Hematopoietic multipotent progenitor cell (in vitro differentiated cells): ENCODE measurements around the gene RBBP8. TPM values are rescaled to one million over a fixed set of nuclear protein-coding genes. Genes with fewer than 3 reads are reported as not detected.

ENCODE experiments used
- DNase-seq, 3 donors: peaks; one replicate each; pipeline ENCODE4 v3.0.0-alpha.2; 2011 to 2015; ENCODE audit warnings: low read depth in 2 of 3, low spot score in 2 of 3
- total RNA-seq: library from RNA; depleted of rRNA; stranded (reverse); fragments of >200 nt; gene quantifications from one replicate; pipeline ENCODE4 v1.2.3, GENCODE V29; 2012

RBBP8 gene
- total RNA-seq, 1 donor = 7.5 TPM

- no peak for DNase-seq
These were observed 54.5 kb downstream of the RBBP8 start for GRCh38 chr18:22987547-22988189.

- no peak for DNase-seq
These were observed 55.1 kb downstream of the RBBP8 start for GRCh38 chr18:22988208-22988607.

- no peak for DNase-seq
These were observed 65.2 kb downstream of the RBBP8 start for GRCh38 chr18:22998344-22998743.

GRCh38 chr18:22999212-22999611, 66.1 kb downstream of the RBBP8 start:
- no peak for DNase-seq

GRCh38 chr18:22999647-23000046, 66.5 kb downstream of the RBBP8 start:
- no peak for DNase-seq

- no peak for DNase-seq
These were observed 70.2 kb downstream of the RBBP8 start for GRCh38 chr18:23003289-23003688.

GRCh38 chr18:23012249-23012648, 79.1 kb downstream of the RBBP8 start:
- DNase-seq = no peak

- peak in 1 of 3 donors; percentile 9 for DNase-seq
These were observed 87.6 kb downstream of the RBBP8 start for GRCh38 chr18:23020555-23021294.

DNA sequence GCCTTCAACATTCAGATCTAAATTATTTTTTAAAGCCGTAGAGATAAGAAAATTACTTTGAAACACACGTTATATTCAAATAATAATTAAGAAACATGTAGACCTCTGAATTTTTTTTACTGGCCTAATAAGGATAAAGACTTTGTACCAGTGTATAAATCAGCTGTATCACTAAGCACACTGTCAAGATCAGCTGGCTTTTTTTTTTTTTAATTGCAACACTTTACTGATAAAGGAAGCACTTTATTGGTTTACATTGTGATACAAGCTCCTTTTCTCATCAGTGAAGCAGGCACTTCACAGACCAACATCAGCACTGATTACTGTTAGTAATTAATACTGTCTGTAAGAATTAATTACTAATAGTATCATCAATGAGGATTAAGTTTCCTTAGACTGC, 88.5 kb downstream of the RBBP8 start:
- DNase-seq = no peak

GRCh38 chr18:23032030-23032582, 99.0 kb downstream of the RBBP8 start:
- DNase-seq = no peak

DNA sequence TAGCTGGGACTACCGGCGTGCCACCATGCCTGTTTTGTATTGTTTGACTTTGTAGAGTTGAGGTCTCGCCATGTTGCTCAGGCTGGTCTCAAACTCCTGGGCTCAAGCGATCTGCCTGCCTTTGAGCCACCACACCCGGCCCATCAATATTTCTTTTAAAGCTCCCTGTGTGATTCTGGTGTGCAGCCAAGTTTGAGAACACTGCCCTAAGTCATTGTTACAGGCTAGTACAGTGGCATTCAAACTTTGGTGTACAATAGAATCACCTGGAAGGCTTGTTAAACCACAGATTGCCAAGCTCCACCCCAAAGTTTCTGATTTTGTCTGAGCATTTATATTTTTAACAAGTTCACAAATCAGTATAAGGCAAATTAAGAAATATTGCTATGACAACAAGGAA, 99.9 kb downstream of the RBBP8 start:
- no peak for DNase-seq

DNA sequence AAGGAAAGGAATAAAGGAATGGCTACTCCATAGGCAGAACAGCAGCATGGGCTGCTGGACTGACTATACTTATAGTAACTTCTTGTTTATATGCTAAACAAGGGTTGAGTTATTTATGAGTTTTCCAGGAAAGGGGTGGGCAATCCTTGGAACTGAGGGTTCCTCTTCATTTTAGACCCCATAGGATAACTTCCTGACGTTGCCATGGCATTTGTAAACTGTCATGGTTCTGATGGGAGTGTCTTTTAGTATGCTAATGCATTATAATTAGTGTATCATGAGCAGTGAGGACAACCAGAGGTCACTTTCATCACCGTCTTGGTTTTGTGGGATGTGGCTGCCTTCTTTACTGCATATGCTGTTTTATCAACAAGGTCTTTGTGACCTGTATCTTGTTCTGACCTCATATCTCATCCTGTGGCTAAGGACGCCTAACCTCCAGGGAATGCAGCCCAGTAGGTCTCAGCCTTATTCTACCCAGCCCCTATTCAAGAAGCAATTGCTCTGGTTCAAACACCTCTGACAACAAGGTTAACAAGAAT, 103.6 kb downstream of the RBBP8 start:
- no peak for DNase-seq

DNA sequence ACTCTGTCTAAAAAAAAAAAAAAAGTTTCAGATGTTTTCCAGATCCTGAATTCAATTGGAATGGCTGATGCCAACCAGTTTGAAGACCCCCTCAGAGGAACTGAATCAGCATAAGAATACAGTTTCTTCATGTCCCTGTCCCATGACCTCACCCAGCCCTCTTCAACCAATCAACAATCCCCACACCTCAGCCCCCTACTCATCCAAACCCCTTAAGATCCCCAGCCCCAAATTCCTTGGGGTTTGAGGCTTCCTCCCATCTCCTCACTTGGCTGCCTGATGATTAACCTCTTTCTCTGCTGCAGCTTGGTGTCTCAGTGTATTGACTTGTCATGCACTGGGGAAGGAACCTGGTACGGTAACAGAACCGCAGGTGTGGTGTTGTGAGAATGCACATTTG, 104.5 kb downstream of the RBBP8 start:
- no peak for DNase-seq

DNA sequence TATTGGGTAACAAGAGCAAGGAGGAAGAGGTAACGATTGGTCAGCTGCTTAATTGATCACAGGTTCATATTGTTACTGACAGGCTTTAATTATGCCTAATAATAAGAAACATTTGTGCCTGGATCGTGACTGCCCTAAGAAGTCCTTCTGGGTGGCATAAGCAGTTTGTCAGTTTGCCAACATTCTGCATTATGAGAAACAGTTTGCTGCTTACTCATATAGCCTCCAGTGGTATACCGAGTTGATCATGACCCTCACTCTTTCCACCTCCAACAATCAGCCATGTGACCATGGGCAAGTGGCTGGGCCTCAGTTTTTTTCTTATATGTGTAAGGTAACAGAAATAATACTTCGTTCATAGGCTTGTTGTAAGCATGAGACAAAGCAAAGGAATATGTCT, 105.6 kb downstream of the RBBP8 start:
- no peak for DNase-seq

GRCh38 chr18:23042133-23042532, 109.0 kb downstream of the RBBP8 start:
- DNase-seq = no peak

GRCh38 chr18:23043803-23044376, 110.8 kb downstream of the RBBP8 start:
- no peak for DNase-seq

- peak in 2 of 3 donors; percentile 15 to 35 for DNase-seq
These were observed 116.7 kb downstream of the RBBP8 start for GRCh38 chr18:23049698-23050373.

DNA sequence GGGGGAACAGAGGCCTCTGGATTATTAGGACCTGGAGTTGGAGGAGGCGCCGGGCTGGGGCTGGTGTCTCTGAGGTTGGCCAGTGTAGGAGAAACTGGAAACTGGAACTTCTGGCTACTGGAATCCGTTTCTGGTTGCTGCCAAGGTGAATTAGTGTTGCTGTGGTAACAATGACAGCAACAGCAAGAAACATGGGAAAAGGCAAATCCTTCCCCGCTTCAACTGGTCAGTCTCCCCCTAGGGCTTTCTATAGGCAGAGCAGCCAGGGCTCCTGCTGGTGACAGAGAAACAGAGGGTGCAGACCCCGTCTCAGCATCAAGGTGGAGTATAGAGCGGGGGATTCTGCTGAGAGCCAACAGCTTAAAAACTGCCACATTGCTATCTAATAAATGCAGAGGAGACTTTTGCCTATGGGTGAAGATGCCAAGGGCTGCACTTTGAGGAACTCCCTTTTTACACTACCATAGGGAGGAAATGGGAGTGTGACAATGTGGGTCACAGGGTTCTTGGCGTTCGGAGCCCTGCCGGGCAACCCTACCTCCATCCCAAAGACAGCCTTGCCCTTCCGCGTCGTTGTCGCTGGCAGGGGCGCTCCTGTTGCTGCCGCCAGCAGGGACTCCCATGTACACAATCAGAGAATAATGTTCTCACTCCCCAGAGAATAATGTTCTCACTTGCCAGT, 120.8 kb downstream of the RBBP8 start:
- peak in 2 of 3 donors; percentile 39 to 55 for DNase-seq

DNA sequence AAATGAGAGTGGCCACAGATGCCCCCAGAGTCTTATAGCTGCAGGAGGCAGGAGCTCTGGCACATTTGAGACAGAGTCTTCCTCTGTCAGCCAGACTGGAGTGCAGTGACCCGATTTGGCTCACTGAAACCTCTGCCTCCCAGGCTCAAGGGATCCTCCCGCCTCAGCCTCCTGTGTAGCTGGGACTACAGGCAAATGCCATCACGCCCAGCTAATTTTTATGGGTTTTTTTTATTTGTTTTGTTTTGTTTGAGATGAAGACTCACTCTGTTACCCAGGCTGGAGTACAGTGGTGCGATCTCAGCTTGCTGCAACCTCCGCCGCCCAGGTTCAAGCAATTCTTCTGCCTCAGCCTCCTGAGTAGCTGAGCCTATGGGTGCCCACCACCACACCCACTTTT, 121.4 kb downstream of the RBBP8 start:
- no peak for DNase-seq

DNA sequence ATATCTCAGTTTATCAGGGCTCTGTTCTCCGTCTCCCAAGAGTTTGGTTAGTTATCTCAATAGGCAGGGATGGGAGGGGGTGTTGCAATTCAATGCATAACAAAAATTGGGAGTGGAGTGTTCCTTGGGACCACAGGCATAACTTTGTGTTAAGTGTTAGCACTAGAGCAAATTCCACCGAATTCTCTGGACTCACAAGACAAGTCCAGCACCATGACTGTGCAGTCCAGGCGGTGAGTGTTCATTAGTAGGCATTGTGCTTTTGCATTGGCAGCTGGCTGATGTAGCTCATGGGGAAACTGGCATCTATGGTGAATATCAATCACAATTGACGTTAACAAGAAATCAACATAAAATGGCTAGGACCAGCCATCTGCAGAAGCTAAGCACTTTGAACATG, 123.2 kb downstream of the RBBP8 start:
- no peak for DNase-seq
